ENCODE results near the gene FARP2. TPM values are rescaled to one million over a fixed set of nuclear protein-coding genes. Genes with fewer than 3 reads are reported as not detected.
"Not testable (repeated sequence)": the region's sequence is repeated elsewhere in the genome, so short reads cannot be mapped to it uniquely, and the experiment has no call there.

FARP2 gene
- total RNA-seq, 4 donors from 2014 or later: 27.6 to 44.0 (median 35.9) TPM

- 75 to 91% methylated on average over 6 of the region's 6 CpGs for WGBS, 2 donors (ENCODE audit: low coverage in 1 of 2)
- no peaks in the 10 kb centered on the region for H3K9me3 ChIP-seq
- H3K4me3 ChIP-seq: no peak overlapping the region
- H3K4me1 ChIP-seq: no peaks in the 10 kb centered on the region
- peaks cover 0 to 98% of the 10 kb centered on the region in 2 donors for H3K36me3 ChIP-seq
- no peak for ATAC-seq
- no peak overlapping the region for H3K27ac ChIP-seq
- H3K27me3 ChIP-seq: no peaks in the 10 kb centered on the region
- no peak for TF ChIP-seq POLR2AphosphoS5 (IDR thresholded peaks at IDR 0.05)
- no peak for TF ChIP-seq CTCF (IDR thresholded peaks at IDR 0.05)
- no peak for TF ChIP-seq EP300 (IDR thresholded peaks at IDR 0.05)
Observed at GRCh38 chr2:241432824-241433448, 76.9 kb downstream of the FARP2 start.

GRCh38 chr2:241437179-241437578 is 81.1 kb downstream of the FARP2 start:
- WGBS, 2 donors (ENCODE audit: low coverage in 1 of 2): 97 to 100% methylated on average over 2 of the region's 2 CpGs
- Histone ChIP-seq H3K36me3 (peaks cover 0 to 98% of the 10 kb centered on the region in 2 donors), H3K9me3 (no peaks in the 10 kb centered on the region), H3K4me1 (no peaks in the 10 kb centered on the region), H3K27ac (no peak overlapping the region), H3K27me3 (no peaks in the 10 kb centered on the region), H3K4me3 (no peak overlapping the region)
- ATAC-seq: no peak
- no peak for TF ChIP-seq POLR2AphosphoS5 (IDR thresholded peaks at IDR 0.05)
- TF ChIP-seq EP300 (IDR thresholded peaks at IDR 0.05): no peak
- no peak for TF ChIP-seq CTCF (IDR thresholded peaks at IDR 0.05)
- no peak for TF ChIP-seq POLR2A (IDR thresholded peaks at IDR 0.05)

DNA sequence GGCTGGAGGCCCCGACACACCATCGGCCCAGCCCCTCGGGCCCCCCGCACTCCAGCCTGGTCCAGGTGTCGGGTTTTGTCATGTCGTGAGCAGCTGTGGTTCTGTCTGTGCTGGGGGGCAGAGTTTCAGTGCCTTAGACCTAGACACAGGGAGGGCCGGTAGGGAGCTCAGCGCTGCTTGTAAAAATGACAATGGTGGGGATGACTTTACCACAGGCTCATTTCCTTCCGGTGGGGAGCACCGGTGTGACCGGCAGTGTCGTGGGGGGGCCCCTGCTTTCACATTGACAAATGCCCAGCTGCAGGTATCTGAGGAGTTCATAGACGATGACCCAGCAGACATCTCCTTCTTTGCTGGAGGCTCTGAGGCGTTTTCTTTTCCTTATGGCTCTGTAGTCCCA is 85.4 kb downstream of the FARP2 start:
- ATAC-seq: no peak
- Histone ChIP-seq H3K4me3 (no peak overlapping the region), H3K4me1 (no peaks in the 10 kb centered on the region), H3K27me3 (no peaks in the 10 kb centered on the region), H3K27ac (no peak overlapping the region), H3K9me3 (no peaks in the 10 kb centered on the region), H3K36me3 (peaks cover 0 to 98% of the 10 kb centered on the region in 2 donors)
- TF ChIP-seq POLR2A (IDR thresholded peaks at IDR 0.05) (no peak), EP300 (IDR thresholded peaks at IDR 0.05) (no peak), POLR2AphosphoS5 (IDR thresholded peaks at IDR 0.05) (no peak), CTCF (IDR thresholded peaks at IDR 0.05) (no peak)
- WGBS, 2 donors (ENCODE audit: low coverage in 1 of 2): 80% methylated on average over 1 to 3 of the region's 14 CpGs

- Histone ChIP-seq H3K9me3 (no peaks in the 10 kb centered on the region), H3K36me3 (peaks cover 0 to 94% of the 10 kb centered on the region in 2 donors), H3K4me3 (no peak overlapping the region), H3K27me3 (no peaks in the 10 kb centered on the region), H3K4me1 (no peaks in the 10 kb centered on the region), H3K27ac (no peak overlapping the region)
- 74 to 77% methylated on average over 3 to 4 of the region's 6 CpGs for WGBS, 2 donors (ENCODE audit: low coverage in 1 of 2)
- TF ChIP-seq EP300 (IDR thresholded peaks at IDR 0.05) (no peak), CTCF (IDR thresholded peaks at IDR 0.05) (no peak), POLR2A (IDR thresholded peaks at IDR 0.05) (no peak), POLR2AphosphoS5 (IDR thresholded peaks at IDR 0.05) (no peak)
- no peak for ATAC-seq
Observed at GRCh38 chr2:241443486-241444223, 87.6 kb downstream of the FARP2 start.

GRCh38 chr2:241445426-241445825 is 89.3 kb downstream of the FARP2 start:
- no peak for TF ChIP-seq CTCF (IDR thresholded peaks at IDR 0.05)
- no peak for TF ChIP-seq POLR2AphosphoS5 (IDR thresholded peaks at IDR 0.05)
- TF ChIP-seq POLR2A (IDR thresholded peaks at IDR 0.05): no peak
- no peak for TF ChIP-seq EP300 (IDR thresholded peaks at IDR 0.05)

DNA sequence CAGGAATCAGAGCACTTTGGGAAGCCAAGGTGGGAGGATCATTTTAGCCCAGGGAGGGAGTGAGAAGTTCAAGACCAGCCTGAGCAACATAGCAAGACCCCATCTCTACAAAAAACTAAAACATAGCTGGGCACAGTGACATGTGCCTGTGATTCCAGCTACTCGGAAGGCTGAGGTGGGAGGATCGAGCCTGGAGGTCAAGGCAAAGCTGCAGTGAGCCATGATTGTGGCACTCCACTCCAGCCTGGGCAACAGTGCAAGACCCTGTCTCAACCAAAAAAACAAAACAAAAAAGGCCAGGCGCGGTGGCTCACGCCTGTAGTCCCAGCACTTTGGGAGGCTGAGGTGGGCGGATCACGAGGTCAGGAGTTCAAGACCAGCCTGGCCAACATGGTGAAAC is 94.0 kb downstream of the FARP2 start:
- not testable (repeated sequence) for H3K4me1 ChIP-seq, H3K4me3 ChIP-seq, H3K27me3 ChIP-seq, H3K9me3 ChIP-seq, ATAC-seq, H3K27ac ChIP-seq
- peaks cover 0 to 48% of the 10 kb centered on the region in 2 donors for H3K36me3 ChIP-seq
- WGBS, 2 donors (ENCODE audit: low coverage in 1 of 2): 77 to 100% methylated on average over 2 to 6 of the region's 7 CpGs

More at GRCh38 chr2:241445426-241445825, 89.3 kb downstream of the FARP2 start:
- no peaks in the 10 kb centered on the region for H3K4me1 ChIP-seq
- no peak overlapping the region for H3K4me3 ChIP-seq
- no peaks in the 10 kb centered on the region for H3K27me3 ChIP-seq
- H3K27ac ChIP-seq: no peak overlapping the region
- ATAC-seq: no peak
- WGBS, 2 donors (ENCODE audit: low coverage in 1 of 2): 63 to 81% methylated on average over 1 to 2 of the region's 2 CpGs
- H3K9me3 ChIP-seq: no peaks in the 10 kb centered on the region
- H3K36me3 ChIP-seq: peaks cover 0 to 93% of the 10 kb centered on the region in 2 donors
